CD4-positive, alpha-beta T cell treated with Interleukin-2 at 100 ng/mL for 4 hours (primary cell): ENCODE measurements around the gene DGLUCY.
"Not testable (repeated sequence)": the region's sequence is repeated elsewhere in the genome, so short reads cannot be mapped to it uniquely, and the experiment has no call there.

Experiments
- DNase-seq: peaks from one replicate; pipeline ENCODE4 v3.0.0-alpha.2; 2020; ENCODE audit warnings: low spot score

The DGLUCY gene

DNA sequence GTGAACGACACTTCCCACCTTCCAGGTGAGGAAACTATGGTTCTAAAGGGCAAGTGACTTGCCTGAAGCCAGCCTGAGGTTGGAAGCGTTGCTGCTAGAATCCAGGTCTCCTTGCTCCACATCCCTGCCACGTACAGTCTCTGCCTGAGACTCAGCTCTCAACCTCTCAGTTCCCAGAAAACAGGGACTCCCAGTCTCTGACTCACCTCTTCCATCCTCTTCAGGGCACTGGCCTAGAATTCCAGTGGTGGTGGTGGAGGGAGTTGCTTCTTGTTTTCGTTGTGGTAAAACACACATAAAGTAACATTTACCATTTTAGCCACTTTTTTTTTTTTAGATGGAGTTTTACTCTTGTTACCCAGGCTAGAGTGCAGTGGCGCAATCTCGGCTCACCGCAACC, 123.3 kb downstream of the DGLUCY start:
- no peak for DNase-seq

DNA sequence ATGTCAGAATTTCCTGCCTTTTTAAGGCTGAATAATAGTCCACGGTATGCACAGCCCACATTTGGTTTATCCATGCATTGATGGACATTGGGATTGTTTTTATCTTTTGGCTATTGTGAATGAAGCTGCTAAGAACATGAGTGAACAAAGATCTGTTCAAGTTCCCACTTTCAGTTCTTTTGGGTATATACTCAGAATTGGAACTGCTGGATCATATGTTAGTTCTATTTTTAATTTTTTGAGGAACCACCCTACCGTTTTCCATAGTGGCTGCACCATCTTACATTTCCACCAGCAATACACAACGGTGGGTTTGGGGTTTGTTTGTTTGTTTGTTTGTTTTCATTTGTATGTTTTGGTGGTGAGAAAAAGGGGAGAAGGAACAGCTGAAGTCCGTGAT, 124.2 kb downstream of the DGLUCY start:
- no peak for DNase-seq

DNA sequence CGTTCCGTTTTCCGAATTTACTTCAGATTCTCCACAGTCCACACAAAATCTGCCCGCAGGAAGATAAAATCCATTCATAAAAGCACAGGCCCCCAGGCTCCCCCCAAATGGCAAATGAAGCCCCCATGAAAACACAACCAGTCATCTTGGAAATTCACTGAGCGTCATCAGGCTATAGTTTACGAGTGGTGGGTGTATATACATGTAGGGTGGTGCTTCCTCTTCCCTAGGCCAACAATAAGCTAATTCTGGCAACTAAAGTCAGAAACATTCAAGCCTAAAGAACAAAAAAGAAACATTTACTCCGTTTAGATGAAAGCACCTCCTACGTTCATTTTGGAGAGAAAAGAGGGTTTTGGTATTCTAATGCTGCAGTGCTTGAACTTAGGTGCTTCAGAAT, 124.8 kb downstream of the DGLUCY start:
- DNase-seq, result no peak

DNA sequence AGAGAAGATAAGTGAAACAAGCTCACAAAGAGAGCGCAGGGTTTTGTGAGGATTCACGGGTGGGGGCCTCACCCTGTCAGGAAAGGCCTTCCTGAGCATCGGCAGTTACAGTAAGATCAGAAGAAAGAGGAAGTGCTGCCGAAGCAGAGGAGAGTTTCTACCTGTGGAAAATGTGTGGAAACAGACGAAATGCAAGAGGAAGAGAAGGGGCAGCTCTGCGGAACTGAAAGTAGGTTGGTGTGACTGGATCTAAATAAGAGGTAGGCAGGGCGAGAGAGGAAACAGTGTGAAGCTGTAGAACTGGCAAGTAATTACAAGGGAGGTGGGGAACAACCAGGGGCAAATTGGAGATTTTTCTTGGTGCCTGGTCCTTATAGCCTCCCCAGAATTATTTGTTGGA, 128.0 kb downstream of the DGLUCY start:
- DNase-seq, result peak; percentile 54

DNA sequence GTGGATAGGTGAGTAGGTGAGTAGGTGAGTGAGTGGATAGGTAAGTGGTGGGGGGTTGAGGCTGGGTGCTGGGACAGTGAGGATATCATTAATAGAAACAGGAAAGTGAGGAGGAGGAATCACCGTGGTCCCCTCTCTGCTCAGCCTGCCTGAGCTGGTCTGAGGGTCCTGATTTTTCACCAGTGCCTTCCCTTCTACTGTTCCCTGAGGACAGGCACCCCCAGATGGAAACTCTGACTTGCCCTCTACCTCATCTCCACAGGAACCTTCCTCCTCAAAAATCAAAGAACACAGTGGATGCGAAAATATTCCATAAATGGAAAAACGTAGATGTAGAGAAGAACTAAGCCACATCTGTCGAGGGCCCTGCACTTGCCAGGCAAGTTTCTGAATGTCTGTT, 128.8 kb downstream of the DGLUCY start:
- DNase-seq, result no peak

DNA sequence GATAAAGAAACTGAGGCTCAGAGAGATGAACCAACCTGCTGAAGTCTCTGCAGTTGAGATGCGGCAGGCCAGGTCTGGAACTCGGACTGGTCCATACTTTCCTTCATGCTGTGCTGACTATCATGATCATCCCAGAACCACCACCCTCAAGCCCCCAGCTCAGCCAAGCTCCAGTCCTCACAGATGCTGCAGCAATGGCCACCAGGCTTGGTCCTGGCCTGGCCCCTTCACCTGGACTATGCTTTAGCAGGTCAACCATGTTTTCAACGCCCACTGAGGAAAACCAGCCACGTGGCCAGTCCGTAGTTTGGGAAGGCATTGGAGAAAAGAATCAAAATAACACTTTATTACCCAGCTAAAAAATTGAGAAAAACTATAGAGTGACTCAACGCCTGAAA, 129.2 kb downstream of the DGLUCY start:
- DNase-seq, result no peak

DNA sequence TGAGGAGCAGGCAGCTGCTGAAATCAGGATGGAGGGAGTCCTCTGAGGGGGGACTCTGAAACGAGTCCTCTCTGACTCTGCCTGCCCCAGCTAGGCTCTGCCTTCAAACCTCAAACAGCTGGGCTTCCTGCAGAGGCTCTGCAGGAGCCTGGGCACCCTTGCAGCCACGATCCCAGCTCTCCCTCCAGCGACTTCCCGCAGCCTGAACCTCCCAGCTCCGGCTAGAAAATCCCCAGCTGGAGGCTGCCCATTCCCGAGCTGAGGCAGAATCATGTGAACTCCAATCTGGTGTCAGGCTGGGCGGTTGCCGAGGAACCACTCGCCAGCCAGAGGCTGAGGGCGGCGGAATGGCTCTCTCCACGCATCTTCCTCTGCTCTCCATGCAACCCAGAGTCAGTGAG, 130.6 kb downstream of the DGLUCY start, which contains the start of gene GPR68:
Gene GPR68, minus strand, starts transcription at position 204 of the 401 bp plus-strand sequence. CDS start 9,654 bp downstream, outside the sequence.
- DNase-seq, result no peak

DNA sequence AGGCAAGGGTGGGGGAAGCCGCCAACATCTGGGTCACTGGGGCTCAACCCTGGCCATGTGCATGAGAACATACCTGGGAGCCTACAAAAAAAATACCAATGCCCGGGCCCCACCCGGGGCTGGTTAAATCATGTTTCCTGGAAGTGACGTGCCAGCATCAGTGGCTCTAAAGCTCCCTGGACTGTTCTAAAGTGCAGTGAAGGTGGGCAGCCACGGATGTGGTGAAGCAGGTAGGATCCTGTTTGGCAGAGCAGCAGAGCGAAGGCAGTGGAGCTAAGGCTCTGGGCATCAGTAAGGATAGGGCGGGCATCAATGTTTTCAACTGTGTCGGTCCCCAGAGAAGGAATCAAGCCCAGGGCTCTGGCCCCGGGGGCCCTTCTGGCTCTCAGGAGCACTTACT, 131.2 kb downstream of the DGLUCY start:
- DNase-seq, result peak; percentile 83

DNA sequence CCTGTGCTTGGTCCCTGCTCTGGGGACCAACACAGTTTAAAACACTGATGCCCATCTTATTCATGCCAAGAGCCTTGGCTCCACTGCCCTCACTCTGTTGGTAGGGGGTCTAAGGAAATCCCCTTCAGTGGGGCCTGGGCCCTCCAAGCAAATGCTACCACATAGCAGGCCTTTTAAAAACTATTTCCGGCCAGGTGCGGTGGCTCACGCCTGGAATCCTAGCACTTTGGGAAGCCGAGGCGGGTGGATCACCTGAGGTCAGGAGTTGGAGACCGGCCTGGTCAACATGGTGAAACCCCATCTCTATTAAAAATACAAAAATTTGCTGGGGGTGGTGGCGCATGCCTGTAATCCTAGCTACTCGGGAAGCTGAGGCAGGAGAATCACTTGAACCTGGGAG, 131.7 kb downstream of the DGLUCY start:
- DNase-seq, result not testable (repeated sequence)

DNA sequence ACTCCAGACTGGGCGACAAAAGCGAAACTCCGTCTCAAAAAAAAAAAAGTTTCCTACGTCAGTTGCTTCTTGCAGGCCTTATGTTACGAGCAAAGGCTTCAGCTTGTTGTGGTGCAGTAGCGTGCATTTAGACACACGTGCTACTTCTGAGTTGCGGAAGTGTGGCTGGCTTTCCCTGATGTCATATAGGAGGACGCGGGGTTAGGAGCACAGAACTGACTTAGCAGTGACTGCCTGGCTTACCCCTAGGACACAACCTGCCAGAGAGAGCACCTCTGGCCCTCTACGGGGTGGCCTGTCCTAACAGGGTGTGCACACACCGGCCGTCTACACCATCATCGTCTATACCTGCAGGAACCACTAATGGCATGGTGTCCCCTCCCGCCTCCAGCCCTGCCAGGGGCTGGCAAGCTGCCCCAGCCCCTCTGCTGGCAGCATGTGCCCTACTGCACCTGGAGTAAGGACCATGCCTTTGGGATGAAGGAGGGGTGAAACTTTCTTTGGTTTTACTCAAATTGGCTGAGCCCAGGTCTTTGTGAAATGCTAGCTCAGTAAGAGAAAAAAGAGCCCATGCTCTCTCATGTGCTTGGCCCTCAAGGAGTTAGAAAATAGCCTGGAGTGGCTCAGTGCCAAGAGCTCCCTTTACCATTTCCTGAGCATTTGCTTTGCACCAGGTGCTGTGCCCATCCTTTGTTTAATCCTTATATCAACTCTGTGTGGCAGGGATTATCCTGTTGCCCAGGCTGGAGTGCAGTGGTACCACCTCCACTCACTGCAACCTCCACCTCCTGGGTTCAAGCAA, 132.4 kb downstream of the DGLUCY start:
- DNase-seq, result peak; percentile 84

DNA sequence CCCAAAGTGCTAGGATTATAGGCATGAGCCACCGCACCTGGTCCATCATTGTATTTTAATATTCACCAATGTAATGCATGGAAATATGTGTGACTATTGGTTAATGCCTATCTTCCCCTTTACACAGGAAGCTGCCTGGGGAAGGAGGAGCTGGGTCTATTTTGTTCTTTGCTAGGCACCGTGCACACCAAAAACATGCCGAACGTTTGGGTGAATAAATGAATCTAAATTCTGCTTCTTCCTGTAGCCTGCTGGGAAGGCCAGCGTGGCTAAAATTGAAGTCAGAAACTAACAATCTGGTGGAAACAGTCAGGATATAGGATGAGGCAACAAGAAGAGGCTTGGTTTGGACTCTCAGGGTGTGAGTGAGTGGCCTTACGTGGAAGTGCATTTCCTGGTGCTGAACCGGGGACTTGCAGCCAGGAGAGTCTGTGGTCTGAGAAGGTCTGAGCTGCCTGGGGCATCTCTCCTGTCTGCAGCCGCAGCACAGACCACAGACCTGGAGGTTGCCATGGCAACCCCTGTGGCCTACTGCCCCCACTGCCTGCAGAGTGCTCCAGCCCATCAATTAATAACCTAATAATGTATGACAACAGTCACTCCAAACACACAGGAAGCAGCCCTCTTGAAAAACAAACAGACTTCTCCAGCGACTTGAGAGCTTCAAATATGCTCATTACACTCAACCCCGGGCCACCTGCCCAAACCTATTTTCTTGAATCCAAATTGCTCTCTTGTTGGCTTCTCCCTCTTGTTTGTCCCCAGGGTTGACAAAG, 136.2 kb downstream of the DGLUCY start:
- DNase-seq, result peak; percentile 81

DNA sequence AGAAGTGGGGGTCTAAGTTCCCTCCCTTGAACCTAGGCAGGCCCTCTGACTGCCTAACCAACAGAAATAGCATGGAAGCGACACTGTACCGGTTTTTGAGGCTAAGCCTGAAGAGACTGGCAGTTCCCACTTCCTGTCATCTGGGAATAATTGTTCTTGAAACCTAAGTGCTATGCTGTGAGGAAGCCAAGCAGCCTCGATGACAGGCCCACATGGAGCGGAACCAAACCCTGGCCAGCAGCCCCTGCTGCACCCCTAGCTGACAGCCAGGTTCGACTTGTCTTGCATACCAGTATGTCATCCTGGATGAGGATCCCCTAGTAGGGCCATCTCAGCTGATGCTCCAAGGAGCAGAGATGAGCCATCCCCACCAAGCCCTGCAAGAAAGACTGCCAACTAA, 137.0 kb downstream of the DGLUCY start:
- DNase-seq, result no peak

DNA sequence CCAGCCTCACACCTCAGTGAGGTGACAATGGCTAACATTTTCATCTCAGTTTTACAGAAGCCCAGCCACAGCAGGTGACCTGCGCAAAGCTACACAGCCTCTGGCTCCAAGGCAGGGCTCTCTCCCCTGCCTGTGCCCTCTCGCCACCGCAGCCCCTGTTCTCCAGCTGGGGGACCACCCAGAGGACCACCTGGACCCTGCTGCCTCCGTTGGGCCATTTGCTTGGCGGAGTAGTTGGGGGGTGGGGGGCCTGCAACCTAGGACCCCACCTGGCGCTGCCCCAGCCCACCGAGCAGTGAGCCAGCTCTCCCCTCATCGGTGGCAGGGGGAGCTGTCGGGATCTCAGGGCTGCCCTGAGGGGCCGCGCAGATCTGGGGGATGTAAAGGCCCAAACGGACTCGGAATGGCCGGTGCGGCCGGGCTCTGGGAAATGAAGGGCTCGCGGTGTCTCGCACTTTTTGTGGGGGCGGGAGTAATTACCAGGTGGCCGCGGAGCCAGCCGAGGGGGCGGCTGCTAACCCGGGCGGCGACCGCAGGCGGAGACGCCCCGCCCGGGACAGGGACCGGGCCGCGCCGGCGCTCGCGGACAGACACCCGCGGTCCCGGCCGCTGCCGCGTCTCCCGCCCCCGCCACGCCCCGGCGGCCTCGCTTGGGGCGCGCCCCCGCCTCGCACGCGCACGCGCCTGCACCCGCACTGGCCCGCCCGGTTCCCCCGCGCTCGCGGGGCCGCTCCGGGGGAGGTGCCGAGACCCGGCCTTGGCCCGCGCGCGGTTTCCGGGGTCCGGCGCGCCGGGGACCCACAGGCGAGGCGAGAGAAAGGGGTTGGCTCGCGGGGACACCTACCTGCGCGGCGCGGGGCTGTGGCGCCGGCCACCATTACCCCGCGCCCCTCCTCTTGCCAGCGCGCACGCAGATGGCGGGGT, 139.3 kb downstream of the DGLUCY start:
- peak; percentile 47 for DNase-seq

DNA sequence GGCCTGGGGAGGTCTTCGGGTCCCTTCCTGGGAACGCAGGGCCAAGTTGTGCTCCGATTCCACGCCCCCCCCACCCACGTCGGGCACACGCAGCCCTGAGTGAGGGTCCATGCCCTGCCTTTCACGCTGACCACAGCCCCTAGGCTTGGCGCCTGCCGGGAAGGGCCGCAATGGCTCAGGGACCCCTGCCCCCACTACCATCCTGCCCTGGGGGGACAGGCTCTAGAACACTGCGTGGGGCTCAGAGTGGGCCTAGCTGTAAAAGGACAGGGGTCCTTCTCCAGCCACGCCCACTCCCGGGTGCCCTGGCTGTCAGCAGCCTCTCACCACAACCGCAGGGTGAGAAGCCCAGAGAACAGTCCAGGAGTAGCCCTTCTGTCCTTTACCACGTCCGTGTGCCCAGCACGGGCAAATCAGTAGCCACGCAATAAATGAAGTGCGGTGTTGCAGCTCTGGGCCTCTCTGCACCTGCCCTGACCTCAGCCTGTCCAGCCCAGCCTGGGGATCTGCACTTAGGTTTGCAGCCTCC, 140.0 kb downstream of the DGLUCY start:
- DNase-seq, result no peak

DNA sequence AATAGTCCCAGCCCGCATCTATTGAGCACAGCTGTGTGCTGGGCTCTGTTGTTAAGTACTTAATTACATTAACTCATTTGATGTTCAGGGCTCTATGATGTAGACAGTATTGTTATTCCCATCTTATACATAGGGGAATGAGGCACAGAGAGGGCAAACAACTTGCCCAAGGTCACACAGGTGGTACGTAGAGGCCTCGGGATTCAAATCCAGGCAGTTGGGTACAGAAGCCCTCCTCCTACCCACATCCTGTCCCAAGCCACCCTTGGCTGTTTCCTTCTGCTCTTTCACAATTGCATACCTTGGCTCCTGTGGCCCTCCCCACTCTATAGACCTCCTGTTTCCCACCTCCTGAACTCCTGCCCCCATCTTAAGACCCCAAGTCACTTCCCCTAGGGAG, 140.6 kb downstream of the DGLUCY start:
- DNase-seq, result no peak

DNA sequence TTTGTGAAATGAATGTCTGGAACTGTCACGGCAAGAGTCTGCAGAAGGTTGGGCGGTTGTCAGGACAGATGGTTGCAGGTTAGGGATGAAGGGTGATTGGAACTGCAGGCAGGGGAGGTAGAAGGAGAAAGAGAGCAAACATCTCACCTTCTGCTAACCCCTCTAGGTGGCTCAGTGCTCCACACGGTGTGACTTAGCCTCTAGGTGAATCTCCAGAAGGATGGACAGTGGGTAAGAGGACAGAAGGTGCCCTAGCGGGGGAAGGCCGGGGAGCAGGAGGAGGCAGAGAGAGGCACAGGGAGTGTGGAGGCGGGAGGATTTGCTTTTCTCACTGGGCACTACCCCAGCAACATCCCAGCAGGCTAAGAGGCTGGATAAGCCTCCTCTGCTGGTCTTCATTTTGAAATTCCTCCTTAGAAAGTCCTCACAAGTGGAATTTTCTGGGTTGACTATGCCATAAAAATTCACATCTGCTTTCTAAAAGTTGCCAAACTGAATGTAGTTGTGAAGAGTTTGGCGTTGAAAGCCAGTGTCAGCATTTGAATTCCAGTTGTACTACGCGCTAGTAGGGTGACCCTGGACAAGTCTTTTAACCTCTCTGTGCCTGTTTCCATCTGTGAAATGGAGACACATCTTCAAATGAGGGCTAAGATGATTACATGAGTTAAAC, 141.3 kb downstream of the DGLUCY start:
- no peak for DNase-seq

DNA sequence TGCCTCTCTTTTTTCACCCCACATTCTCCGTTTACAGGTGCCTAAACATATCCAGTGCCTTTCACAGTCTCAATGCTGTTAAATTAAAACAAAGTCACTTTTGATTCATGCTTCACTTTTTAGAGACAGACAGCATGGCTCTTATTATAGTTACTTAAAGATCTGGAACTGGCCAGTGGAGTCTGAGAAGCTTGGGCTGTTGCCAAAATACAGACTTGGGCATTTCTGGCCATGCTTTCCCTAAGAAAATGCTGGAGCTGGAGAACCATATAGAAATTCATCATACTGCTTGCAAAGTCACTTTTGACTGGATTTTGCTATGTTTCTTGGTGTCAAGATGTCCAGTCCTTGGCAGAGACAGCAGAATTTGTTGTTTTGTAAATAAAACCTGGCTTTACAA, 142.8 kb downstream of the DGLUCY start:
- DNase-seq, result no peak

DNA sequence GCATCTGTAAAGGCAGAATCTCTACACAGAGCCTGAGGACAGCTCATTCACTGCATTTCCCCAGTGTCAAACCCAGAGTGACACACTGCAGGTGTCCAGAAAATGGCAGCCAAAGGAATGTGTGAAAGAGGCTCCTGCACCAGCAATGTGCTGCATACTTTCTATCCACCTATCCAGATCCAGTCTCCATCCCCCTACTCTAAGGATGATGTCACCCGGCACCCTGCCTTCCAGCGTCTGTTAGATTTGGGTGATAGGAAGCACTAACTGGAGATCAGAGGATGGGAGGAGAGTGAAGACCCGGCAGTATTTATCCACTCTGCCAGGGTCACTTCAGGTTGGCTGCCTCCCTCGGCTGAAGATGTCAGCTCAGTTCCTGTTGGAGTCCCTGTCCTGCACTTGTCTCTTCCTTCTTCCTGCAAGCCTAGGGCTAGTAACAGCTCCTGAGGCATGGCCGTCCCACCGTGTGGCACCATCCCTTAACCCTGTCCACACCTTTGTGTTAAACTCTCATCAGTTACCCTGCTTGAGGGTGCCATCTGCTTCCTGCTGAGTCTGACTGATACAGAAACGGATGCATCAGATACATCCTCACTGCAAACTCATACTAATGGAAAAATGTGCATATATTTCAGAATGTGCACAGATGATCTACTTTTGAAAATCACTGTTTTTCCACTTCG, 143.6 kb downstream of the DGLUCY start:
- no peak for DNase-seq

DNA sequence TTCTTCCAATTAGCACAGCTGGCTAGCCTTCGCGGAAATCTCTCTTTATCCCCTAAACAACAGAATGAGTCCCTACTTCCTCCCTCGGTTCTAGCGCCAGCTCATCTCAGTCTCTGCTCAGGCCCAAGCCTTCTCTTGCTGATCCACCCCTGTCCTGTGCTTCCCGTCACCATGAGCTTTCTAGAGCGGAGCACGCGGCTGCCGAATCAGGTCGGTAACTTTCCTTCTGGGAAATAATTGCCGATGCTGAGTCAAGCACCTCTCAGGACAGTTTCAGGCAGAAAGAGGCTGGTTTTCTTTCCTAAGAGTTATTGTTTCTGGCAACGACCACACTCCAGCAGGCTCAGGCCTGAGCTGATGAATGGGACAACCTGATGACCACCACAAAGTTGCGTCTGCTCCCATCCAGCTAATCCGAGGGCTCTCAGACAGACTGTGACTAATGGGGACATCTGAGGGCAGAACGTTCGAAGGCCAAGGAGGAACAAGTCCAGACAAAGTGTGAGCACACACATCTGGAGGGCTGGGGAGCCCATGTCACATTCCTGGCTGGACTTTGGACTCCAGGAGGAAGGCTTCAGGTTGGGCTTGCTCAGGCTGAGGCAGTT, 144.2 kb downstream of the DGLUCY start:
- DNase-seq, result no peak

DNA sequence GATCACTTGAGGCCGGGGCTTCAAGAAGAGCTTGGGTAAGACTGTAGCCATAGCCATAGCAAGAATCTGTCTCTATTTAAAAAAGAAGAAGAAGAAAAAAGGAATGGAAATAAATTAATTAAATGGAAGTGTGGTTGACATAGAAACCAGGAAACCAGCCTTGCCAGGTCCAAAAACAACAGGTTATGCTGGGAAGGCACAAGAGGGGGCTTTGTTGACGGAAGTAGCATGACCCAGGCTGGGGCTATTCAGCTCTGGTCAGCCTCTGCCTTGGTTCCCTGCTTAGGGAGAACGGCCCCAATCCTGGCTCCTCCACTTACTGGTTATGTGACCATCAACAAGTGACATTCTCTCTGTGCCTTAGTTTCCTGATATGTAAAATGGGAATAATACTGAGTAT, 145.0 kb downstream of the DGLUCY start:
- DNase-seq, result no peak
